SW480 (cell line): ENCODE results near the gene CACNA1A.
"Not testable (repeated sequence)": the region's sequence is repeated elsewhere in the genome, so short reads cannot be mapped to it uniquely, and the experiment has no call there.

Experiments used
- DNase-seq: peaks from one replicate; pipeline ENCODE4 v3.0.0-alpha.2; 2016; ENCODE audit warnings: low spot score

CACNA1A gene

DNA sequence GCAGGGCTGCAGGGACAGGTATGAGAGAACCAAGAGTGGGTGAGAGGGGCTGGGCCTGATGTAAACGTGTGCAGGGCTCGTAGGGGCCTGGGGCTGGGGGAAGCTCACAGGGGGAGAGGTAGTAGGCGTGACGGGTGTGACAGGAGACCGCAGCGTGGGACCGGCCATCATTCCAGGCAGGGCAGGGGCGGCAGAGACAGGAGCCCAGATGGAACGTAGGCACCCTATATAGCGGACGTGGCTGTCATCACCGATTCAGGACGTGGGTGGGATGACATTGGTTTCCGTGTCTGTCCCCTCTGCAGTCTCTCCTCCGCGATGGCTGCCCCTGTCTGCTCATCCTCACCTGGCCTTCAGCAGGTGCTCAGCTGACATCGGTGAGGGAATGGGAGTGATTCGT lies 307.6 kb downstream of the CACNA1A start:
- no peak for DNase-seq

DNA sequence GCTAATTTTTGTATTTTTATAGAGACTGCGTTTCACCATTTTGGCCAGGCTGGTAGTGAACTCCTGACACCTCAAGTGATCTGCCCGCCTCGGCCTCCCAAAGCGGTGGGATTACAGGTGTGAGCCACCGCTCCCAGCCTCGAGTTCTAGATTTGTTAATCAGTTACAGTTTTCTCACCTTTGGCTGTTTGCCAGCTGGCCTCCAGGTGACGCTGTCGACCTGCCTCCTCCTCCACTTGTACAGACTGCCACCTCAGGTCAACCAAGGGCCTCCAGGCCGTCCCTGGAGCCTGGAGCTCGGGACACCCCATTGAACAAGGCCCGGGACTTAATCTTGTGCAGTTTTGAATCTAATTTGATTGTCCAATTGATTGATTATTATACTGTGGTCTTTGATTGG lies 310.6 kb downstream of the CACNA1A start:
- peak; percentile 61 for DNase-seq

DNA sequence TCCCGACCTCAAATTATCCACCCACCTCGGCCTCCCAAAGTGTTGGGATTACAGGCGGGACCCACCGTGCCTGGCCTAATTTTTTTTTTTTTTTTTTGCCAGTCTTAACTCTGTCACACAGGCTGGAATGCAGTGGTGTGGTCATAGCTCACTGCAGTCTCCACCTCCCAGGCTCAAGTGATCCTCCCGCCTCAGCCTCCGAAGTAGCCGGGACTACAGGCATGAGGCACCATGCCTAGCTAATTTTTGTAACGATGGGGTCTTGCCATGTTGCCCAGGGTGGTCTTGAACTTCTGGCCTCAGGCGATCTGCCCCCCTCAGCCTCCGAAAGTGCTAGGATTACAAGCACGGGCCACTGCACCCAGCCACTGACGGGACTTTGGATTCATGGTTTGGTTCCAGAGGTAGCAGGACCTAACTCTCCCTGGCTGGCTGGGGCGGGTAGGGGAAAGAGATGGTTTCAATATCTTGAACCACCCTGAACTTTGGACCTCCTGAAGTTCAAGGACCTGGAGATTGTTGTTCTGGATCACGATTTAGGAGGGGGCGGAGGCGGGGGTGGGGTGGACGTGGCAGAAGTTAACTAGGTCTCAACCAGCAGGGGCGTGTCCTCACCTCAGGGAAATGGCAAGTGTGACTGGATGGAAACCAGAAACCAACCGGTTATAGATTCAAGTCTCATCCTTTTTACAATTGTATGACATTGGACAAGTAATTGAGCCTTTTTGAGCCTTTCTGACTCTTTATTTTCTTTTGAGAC lies 315.3 kb downstream of the CACNA1A start:
- no peak for DNase-seq

DNA sequence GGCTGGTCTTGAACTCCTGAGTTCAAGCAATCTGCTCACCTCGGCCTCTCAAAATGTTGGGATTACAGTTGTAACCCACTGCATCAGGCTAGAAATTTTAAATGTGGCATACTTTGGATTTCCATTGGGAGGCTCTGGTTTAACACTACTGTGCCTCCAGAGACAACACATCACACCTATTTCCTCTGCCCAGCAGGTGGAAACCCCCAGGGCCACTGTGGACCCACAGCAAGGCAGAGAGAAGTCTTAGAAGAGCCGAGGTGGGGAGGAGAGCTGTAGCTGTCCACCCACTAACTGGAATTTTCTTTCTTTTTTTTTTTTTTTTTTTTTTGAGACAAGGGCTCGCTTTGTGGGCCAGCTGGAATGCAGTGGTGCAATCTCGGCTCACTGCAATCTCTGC lies 316.7 kb downstream of the CACNA1A start:
- no peak for DNase-seq

DNA sequence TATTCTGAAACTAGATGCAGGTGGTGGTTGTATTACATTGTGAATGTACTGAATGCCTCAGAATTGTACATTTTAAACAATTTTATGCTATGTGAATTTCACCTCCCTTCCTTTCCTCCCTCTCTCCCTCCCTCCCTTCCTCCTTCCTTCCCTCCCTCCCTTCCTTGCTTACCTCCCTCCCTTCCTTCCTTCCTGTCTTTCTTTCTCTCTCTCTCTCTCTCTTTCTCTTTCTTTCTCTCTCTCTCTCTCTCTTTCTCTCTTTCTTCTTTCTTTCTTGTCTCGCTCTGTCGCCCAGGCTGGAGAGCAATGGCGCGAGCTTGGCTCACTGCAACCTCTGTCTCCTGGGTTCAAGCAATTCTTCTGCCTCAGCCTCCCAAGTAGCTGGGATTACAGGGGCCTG lies 318.9 kb downstream of the CACNA1A start:
- DNase-seq: no peak

DNA sequence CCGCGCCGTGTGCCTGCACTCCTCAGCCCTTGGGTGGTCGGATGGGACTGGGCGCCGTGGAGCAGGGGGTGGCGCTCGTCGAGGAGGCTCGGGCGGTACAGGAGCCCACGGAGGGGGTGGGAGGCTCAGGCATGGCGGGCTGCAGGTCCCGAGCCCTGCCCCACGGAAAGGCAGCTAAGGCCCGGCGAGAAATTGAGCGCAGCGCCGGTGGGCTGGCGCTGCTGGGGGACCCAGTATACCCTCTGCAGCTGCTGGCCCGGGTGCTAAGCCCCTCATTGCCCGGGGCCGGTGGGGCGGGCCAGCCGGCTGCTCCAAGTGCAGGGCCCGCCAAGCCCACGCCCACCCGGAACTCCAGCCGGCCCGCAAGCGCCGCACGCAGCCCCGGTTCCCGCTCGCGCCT lies 319.6 kb downstream of the CACNA1A start:
- DNase-seq: not testable (repeated sequence)

DNA sequence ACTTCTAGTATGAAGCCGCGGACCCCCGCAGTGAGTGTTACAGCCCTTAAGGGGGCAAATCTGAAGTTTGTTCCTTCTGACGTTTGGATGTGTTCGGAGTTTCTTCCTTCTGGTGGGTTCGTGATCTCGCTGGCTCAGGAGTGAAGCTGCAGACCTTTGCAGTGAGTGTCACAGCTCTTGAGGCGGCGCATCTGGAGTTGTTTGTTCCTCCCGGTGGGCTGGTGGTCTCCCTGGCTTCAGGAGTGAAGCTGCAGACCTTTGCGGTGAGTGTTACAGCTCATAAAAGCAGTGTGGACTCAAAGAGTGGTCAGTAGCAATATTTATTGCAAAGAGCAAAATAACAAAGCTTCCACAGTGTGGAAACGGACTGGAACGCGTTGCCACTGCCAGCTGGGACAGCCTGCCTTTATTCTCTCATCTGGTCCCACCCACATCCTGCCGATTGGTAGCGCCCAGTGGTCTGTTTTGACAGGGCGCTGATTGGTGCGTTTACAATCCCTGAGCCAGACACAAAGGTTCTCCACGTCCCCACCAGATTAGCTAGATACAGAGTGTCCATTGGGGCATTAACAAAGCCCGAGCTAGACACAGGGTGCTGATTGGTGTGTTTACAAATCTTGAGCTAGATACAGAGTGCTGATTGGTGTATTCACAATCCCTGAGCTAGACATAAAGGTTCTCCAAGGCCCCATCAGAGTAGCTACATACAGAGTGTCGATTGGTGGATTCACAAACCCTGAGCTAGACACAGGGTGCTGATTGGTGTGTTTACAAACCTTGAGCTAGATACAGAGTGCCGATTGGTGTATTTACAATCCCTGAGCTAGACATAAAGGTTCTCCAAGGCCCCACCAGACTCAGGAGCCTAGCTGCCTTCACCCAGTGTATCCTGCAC lies 320.3 kb downstream of the CACNA1A start:
- DNase-seq: peak; percentile 32

DNA sequence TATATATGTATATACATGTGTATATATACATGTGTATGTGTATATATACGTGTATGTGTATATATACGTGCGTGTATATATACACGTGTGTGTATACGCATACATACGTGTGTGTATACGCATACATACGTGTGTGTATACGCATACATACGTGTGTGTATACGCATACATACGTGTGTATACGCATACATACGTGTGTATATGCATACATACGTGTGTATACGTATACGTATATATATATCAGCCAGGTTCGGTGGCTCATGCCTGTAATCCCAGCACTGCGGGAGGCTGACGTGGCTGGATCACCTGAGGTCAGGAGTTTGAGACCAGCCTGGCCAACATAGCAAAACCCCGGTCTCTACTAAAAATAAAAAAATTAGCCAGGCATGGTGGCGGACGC lies 321.4 kb downstream of the CACNA1A start:
- not testable (repeated sequence) for DNase-seq

DNA sequence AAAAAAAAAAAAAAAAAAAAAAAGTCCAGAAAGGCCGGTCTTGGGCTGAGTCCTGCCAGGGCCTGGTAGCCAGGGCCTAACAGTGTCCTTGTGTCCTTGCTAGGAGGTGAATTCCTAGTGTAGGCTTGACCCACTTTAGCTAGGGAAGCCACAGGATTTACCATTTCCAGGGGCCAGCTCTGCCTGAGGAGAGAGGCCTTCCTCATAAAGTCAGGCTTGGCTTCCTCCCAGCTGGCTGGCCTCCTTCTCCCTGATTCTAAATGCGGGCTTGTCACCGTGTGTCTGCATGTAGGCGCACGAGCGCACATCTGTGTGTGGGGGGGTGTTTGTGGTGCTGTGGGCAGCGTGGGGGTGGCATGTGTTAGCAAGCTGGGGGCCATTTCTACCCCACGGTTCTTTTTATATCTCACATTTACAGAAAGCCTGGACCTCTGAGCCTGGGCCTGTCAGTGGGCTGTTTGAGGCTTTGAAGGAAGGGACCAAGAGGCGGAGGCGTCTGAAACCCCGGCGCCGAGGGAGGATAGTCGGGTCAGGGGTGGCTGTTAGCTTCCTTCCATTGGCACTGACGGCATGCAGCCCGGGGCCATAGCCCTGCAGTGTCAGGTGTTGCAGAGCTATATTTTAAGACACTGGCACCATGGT lies 324.4 kb downstream of the CACNA1A start:
- no peak for DNase-seq

DNA sequence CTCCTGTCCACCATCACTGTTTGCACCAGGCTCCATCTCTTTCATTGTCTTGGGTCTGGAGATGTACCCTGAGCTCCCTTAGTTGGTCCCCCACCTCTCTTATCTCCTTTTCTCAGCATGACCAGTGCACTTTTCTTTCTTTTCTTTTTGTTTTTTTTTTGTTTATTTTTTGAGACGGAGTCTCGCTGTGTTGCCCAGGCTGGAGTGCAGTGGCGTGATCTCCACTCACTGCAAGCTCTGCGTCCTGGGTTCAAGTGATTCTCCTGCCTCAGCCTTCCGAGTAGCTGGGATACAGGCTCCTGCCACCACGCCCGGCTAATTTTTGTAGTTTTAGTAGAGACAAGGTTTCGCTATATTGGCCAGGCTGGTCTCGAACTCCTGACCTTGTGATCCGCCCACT lies 328.0 kb downstream of the CACNA1A start:
- DNase-seq: not testable (repeated sequence)

DNA sequence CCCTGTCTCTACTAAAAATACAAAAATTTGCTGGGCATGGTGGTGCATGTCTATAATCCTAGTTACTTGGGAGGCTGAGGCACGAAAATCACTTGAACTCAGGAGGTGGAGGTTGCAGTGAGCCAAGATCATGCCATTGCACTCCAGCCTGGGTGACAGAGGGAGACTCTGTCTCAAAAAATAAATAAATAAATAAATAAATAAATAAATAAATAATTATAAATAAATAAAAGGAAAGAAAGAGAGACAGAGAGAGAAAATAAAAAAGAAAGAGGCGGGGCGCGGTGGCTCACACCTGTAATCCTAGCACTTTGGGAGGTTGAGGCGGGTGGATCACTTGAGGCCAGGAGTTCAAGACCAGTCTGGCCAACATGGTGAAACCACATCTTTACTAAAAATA lies 328.7 kb downstream of the CACNA1A start:
- not testable (repeated sequence) for DNase-seq

DNA sequence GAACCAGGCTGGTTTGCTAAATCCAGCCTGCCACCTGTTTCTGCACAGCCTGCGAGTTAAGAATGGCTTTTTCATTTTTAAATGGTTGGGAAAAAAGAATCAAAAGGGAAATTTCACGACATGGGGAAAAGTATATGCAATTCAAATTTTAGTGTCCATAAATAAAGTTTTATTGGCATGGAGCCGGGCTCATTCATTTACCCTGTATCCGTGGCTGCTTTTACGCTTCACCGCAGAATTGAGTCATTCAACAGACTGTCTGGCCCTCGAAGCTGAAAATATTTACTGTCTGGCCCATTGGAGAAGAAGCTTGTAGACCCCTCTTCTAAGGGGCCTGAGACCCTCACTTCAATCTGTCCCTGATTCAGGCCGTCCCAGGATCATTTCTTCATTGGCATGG lies 329.9 kb downstream of the CACNA1A start:
- DNase-seq: no peak

DNA sequence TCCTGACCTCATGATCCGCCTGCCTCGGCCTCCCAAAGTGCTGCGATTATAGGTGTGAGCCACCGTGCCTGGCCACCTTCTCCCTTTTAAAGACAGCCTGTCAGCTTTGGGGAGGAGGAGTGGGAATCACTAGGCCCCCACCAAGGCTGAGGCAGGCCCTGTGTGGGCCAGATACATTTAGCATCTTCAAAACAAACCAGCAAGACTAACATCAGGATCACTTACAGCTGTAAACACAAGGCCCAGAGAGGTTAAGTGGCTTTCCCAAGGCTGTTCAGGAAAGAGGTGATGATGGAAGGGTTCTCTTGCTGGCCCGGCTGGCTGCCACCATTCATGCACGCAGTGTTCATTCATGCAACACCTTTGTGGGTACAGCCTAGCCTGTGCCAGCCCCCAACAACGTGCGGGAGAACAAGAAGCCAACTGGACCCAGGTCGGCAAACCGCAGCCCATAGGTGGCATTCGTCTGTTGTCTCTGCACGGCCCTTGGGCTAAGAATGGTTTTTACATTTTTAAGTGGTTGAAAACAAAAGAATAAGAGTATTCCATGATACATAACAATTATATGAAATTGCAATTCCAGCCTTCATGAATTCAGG lies 333.0 kb downstream of the CACNA1A start:
- no peak for DNase-seq

DNA sequence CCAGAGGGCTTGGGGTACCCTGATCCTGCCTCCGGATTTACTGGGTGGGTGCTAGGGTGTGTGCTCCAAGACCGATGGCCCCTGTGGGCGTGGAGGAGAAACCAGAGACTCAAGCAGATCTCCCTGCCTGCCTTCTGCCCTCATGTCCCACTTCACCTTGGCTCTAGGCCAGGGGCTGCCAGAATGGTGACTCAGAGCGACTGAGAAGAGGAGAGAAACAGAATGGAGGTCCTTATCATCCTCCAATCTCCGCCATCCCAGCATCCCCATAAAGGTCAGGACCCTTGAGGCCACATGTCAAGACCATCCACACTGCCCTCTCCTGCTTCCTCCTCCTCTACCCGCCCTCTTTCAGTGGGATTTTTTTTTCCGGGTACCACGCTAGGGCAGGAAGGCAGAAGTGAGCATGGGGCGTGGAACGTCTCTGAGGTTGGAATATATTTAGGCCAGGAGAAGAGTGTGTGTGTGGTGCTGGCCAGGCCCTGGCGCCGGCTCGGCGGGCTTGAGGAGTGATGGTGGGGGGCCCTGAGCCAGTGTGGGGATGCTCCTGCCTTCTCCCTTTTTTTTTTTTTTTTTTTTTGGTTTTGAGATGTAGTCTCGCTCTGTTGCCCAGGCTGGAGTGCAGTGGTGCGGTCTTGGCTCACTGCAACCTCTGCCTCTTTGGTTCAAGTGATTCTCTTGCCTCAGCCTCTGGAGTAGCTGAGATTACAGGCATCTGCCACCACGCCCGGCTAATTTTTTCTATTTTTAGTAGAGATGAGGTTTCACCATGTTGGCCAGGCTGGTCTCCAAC lies 333.7 kb downstream of the CACNA1A start:
- DNase-seq: peak; percentile 74

DNA sequence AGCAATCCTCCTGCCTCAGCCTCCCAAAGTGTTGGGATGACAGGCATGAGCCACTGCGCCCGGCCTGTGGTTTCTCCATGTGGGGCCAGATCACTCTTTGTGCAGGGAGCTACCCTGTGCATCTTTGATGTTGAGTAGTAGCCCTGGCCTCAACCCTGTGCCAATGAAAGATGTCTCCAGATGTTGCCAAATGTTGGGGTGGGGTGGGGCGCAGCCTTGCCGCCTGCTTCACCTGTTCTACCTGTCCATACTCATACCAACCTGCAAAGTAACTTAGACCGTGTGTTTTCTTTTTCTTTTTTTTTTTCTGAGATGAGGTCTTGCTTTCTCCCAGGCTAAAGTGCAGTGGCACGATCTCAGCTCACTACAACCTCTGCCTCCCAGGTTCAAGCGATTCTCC lies 335.1 kb downstream of the CACNA1A start:
- DNase-seq: no peak

DNA sequence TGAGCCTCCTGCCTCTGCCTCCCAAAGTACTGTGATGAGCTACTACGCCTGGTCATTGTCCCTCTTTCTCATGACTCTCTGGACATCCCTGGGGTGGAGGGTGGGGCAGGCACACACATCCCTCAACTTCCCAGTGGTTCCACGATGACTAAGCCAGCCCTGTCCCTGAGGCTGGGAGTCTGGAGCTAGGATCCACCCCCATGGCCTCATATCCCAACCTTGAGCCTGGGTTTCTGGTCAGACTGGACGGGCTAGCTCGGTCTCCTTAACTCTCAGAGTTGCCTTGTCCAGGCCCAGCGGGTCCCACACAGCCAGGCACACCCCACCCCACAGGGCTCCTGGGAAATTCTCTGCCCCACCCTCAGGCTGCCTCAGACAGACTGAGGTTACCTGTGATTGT lies 336.5 kb downstream of the CACNA1A start:
- DNase-seq: peak; percentile 80

DNA sequence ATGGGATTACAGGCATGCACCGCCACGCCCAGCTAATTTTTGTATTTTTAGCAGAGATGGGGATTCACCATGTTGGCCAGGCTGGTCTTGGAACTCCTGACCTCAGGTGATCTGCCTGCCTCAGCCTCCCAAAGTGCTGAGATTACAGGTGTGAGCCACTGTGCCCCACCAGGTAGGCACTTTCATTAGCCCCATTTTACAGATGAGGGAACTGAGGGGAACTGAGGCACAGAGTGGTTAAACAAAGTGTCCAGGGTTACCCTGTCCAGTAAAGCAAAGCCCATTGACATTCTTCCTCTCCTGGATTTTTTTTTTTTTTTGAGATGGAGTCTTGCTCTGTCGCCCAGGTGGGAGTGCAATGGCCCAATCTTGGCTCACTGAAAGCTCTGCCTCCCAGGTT lies 340.1 kb downstream of the CACNA1A start:
- DNase-seq: not testable (repeated sequence)

DNA sequence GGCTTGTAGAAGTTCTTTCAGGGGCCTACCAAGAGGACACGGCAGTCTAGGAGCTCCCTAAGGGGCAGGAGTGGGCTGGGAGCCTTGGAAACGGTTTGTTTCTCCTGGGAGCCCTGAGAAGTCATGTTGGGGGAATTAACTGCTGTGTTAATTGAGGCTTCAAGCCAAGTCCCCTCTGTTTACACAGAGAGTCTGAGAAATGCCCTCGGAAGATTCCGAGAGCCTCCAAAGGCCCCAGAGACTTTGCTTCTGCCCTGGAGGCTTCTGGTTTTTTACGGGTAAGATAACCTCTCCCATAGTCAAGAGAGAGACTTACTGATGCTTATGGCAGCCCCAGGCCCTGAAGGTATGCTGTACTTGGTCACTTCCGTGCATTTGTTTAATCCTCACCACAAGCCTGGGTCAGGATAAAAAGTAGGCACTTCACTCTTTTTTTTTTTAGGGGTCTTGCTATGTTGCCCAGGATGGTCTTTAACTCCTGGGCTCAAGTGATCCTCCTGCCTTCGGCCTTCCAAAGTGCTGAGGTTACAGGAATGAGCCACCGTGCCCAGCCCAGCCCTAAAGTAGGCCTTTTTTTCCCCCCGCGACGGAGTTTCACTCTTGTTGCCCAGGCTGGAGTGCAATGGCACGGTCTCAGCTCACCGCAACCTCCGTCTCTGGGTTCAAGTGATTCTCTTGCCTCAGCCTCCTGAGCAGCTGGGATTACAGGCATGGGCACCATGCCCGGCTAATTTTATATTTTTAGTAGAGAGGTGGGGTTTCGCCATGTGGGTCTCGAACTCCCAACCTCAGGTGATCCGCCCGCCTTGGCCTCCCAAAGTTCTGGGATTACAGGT lies 340.9 kb downstream of the CACNA1A start:
- DNase-seq: no peak

DNA sequence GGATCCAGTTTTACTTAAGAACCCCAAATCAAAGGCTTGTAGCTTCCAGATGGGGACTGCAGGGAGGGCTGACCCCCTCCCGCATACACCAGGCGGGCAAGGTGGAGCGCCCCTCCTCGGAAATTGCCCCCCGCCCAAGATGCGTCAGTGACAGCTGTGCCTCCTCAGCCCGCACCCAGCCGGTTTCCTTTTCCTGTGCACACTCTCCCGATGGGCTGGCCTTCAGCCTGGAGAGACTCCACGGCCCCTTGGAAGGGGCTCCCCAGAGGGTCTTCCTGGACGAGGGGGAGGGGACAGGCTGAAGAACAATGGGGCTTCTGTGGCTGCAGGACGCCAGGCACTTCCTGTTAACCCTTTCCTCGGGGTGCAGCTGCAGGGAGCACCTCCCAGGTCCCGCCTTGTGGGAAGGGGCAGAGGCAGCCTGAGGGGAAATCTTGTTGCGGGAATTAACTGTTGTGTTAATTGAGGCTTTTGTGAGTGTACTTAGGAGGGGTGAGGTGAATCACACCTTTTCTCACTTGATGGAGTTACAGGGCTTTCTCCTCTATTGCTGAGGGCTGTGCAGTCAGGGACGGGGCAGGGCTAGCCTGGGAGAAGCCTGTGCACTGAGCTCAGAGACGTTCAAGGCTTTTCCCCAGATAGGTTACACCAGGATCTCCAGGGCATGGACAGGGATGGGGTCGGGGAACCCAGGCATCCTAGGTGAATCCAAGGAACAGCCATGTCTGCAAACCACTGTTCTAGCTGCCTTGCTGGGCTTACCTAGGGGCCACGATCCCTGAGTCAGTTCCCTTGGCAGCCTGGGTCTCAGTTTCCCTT lies 341.7 kb downstream of the CACNA1A start:
- peak; percentile 87 for DNase-seq
